K562 treated with DMSO at 1 percent for 24 hours (cell line): Measurements from ENCODE around the gene CCDC9B. TPM values are rescaled to one million over a fixed set of nuclear protein-coding genes. Genes with fewer than 3 reads are reported as not detected.

ENCODE experiments used
- total RNA-seq: library from RNA; unstranded; fragments of 300-600 nt; gene quantifications from 2 replicates; pipeline ENCODE4 v1.2.3, GENCODE V29; 2022; ENCODE audit warnings: low read depth; ENCODE audit not compliant: insufficient read depth

Gene CCDC9B
- 0.58 and 1.2 TPM in 2 replicates for total RNA-seq

GRCh38 chr15:40340740-40341400 lies at the start of gene CCDC9B:
Gene CCDC9B, minus strand, starts transcription at chr15:40340939. Its CDS starts 120 bp downstream, at chr15:40340819.

GRCh38 chr15:40382580-40383456 lies 42.1 kb upstream of the CCDC9B start, which contains the start of gene KNSTRN:
Gene KNSTRN, plus strand, starts transcription at chr15:40382721. Its CDS starts 115 bp downstream, at chr15:40382836.

DNA sequence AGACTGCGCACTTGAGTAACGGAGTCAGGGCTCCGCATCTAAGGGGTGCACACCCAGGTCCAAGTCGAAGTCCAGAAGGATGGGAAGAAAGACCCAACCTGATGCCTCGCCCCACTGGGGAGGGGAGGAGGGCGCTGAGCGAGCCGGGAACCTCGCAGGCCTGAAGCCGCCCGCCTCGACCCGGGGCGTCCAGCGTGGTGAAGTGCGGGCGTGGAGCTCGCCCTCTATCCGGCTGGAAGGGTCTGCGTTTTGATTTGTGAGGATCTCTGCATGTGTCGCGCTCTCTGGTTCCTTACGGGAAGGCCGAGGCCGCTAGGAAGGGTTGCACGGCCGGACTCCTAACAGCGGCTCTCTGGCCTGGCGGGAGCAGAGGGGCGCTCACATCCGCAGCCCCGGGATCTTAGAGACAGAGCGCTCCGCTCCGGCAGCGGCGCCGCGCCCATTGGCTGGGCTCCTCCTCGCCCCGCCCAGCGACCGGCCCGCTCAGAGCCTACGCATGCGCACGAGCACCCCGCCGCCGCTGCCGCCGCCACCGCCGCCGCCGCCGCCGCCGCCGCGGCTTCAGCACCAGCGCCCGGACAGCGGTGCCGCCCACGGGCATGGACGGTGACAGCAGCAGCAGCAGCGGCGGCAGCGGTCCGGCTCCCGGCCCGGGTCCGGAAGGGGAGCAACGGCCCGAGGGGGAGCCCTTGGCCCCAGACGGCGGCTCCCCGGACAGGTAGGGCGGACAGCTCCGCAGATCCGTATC lies 17.2 kb upstream of the CCDC9B start, which contains the start of gene DISP2:
TSS of gene DISP2 (plus strand) at position 497 of the 748 bp plus-strand sequence. CDS start at position 600, 103 bp downstream.

GRCh38 chr15:40323239-40323952 lies 17.3 kb downstream of the CCDC9B start, which contains the start of gene INAFM2:
Gene INAFM2, plus strand, starts transcription at chr15:40323692. Its CDS starts 364 bp downstream, at chr15:40324056.

GRCh38 chr15:40307421-40308211 lies 33.1 kb downstream of the CCDC9B start, which contains the start of gene PLCB2:
Gene PLCB2, minus strand, starts transcription at chr15:40307935. Its CDS starts 263 bp downstream, at chr15:40307672.

GRCh38 chr15:40282869-40283614 lies 57.7 kb downstream of the CCDC9B start, which contains the start of gene ANKRD63:
Gene ANKRD63, minus strand, starts transcription at chr15:40283064. Its CDS starts 478 bp downstream, at chr15:40282586.

Other genes starting within 250 kb of the CCDC9B start
- gene BMF, start 232.1 kb downstream of the CCDC9B start, total RNA-seq, result 21.5 and 26.5 TPM in 2 replicates
- 29.5 and 36.9 TPM in 2 replicates for gene BUB1B, start 179.9 kb downstream of the CCDC9B start, total RNA-seq
- 0.25 TPM in 1 of 2 replicates, not detected in the other for gene PAK6, start 101.9 kb downstream of the CCDC9B start, total RNA-seq
- 1.3 and 1.6 TPM in 2 replicates for gene ANKRD63, start 57.9 kb downstream of the CCDC9B start, total RNA-seq
- 7.2 and 7.7 TPM in 2 replicates for gene PLCB2, start 33.0 kb downstream of the CCDC9B start, total RNA-seq
- 24.3 and 26.6 TPM in 2 replicates for gene INAFM2, start 17.2 kb downstream of the CCDC9B start, total RNA-seq
- not detected in 2 replicates for gene PHGR1, start 10.1 kb upstream of the CCDC9B start, total RNA-seq
- gene DISP2, start 17.3 kb upstream of the CCDC9B start, total RNA-seq, result 0.06 and 0.09 TPM in 2 replicates
- gene KNSTRN, start 41.8 kb upstream of the CCDC9B start, total RNA-seq, result 34.5 and 40.1 TPM in 2 replicates
- 3.5 TPM in 2 replicates for gene IVD, start 64.9 kb upstream of the CCDC9B start, total RNA-seq
- gene BAHD1, start 100.0 kb upstream of the CCDC9B start, total RNA-seq, result 28.7 and 29.9 TPM in 2 replicates
- gene CHST14, start 130.0 kb upstream of the CCDC9B start, total RNA-seq, result 17.6 and 22.4 TPM in 2 replicates
- 19.0 and 22.3 TPM in 2 replicates for gene CCDC32, start 224.1 kb upstream of the CCDC9B start, total RNA-seq
- 16.3 and 18.3 TPM in 2 replicates for gene RPUSD2, start 228.4 kb upstream of the CCDC9B start, total RNA-seq